GM23248 (cell line): Measurements from ENCODE around the gene DAZL.

Source experiments
- EZH2 ChIP-seq: fragments of 200-600 bp; sonication (generic); IDR thresholded peaks from 2 replicates; pipeline ENCODE4 v1.6.1; 2018; ENCODE audit warnings: antibody characterized with exemption, mild to moderate bottlenecking; ENCODE audit not compliant: insufficient read depth, poor library complexity, severe bottlenecking
- EZH2phosphoT487 ChIP-seq: fragments of 200-600 bp; sonication (generic); IDR thresholded peaks from 2 replicates; pipeline ENCODE4 v1.6.1; 2018; ENCODE audit warnings: antibody characterized with exemption, moderate library complexity, mild to moderate bottlenecking, low read depth; ENCODE audit not compliant: insufficient read depth

GRCh38 chr3:16632395-16632794 lies 27.2 kb upstream of the DAZL start:
- TF ChIP-seq EZH2 (no peak), EZH2phosphoT487 (no peak)
